Kidney (tissue), 14 donors: ENCODE results near the gene GABRB1. TPM values are rescaled to one million over a fixed set of nuclear protein-coding genes. Genes with fewer than 3 reads are reported as not detected.

ENCODE experiments used
- DNase-seq, 5 donors: peaks; one replicate each; pipeline ENCODE4 v3.0.0-alpha.2; 2013 to 2020
- FAIRE-seq: peaks from 2 replicates; lab custom pipeline; 2012; peaks lifted over from hg19 to GRCh38; lab: Jason Lieb, UNC
- H3K27ac ChIP-seq, 2 donors: one replicate each; pipeline ENCODE4 v1.7.0; 2013; ENCODE audit warnings: low read depth in 2 of 2, low read length in 2 of 2, inconsistent platforms in 1 of 2
- H3K27me3 ChIP-seq: one replicate; pipeline ENCODE4 v1.7.1; 2013; ENCODE audit warnings: low read length, inconsistent platforms; ENCODE audit not compliant: control insufficient read depth, insufficient read depth
- H3K36me3 ChIP-seq, 3 donors: one replicate each; pipeline versions ENCODE4 v1.7.0 to v1.7.1; 2013; ENCODE audit warnings: low read length in 3 of 3, control low read depth in 1 of 3, inconsistent platforms in 1 of 3; ENCODE audit not compliant: insufficient read depth in 3 of 3, control insufficient read depth in 2 of 3
- H3K4me1 ChIP-seq, 3 donors: one replicate each; pipeline versions ENCODE4 v1.7.0 to v1.7.1; 2013; ENCODE audit warnings: low read length in 3 of 3, inconsistent platforms in 1 of 3, low read depth in 1 of 3; ENCODE audit not compliant: control insufficient read depth in 2 of 3, insufficient read depth in 2 of 3
- H3K4me3 ChIP-seq, 3 donors: one replicate each; pipeline versions ENCODE4 v1.7.0 to v1.8.1; 2013; ENCODE audit warnings: low read length in 3 of 3, control low read depth in 1 of 3, inconsistent platforms in 1 of 3
- H3K9ac ChIP-seq, 3 donors: one replicate each; pipeline versions ENCODE4 v1.7.0 to v1.7.1; 2013; ENCODE audit warnings: low read length in 3 of 3, control low read depth in 1 of 3, inconsistent platforms in 1 of 3
- H3K9me3 ChIP-seq, 3 donors: one replicate each; pipeline versions ENCODE4 v1.7.0 to v1.7.1; 2013; ENCODE audit warnings: low read length in 3 of 3, control low read depth in 1 of 3, inconsistent platforms in 1 of 3; ENCODE audit not compliant: control insufficient read depth in 2 of 3, insufficient read depth in 1 of 3
- intact Hi-C: fragments of 100-400 bp; cut with DNase I; formaldehyde crosslinking; loops from one replicate; pipeline ENCODE4 v1.11.1; 2022
- polyA plus RNA-seq: library from polyadenylated mRNA; stranded (reverse); fragments of 350-450 nt; fragmentation: Illumina TruSeq; extraction: RNeasy Lipid Tissue Mini Kit (QIAGEN cat#74804); gene quantifications from one replicate; pipeline ENCODE4 v1.2.3, GENCODE V29; 2014; ENCODE audit warnings: low read depth, low replicate concordance; ENCODE audit not compliant: insufficient read depth
- total RNA-seq: library from RNA; stranded (reverse); fragmentation: NEBNext Ultra II Directional; extraction: Animal tissue kit (Norgen Biotek cat#: 25700); gene quantifications from one replicate; pipeline ENCODE4 v1.2.1, GENCODE V29; 2021
- TF ChIP-seq, protein P1 (sequence below): IDR thresholded peaks from 3 replicates; pipeline ENCODE4 v1.5.1; 2012; ENCODE audit warnings: mild to moderate bottlenecking, moderate library complexity, borderline replicate concordance; ENCODE audit not compliant: insufficient read depth; ENCODE audit errors: extremely low read depth
- donor health status: control.
- donor health status: control.
- donor health status: control.
- donor health status: control.
- donor health status: control.
- donor health status: DM: yes; HTN: yes; CAD: no.
- donor health status: Normal renal cell carcinoma (clear cell type).

GABRB1 gene
- total and polyA plus RNA-seq, 2 donors from 2014 or later, result 0.79 to 0.82 TPM

DNA sequence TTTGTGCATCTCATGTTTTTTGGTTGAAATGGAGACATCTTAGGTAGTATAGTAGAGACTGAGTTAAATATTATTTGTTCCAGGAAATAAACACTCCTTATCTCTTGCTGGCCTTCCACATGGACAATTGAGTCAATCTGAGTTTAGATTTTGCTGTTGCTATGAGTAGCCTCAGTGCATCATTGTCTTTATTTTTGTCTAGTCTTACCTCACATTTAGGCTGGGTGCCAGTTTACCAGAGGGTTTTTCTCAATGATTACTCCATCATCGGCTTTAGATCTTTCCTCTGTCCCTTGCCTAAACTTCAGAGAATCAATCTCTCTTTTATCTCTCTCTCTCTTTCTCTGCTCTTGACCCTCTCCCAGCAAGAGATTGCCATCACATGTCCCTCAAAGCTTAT lies 73.6 kb downstream of the GABRB1 start:
- H3K9me3 ChIP-seq, result no peaks in the 10 kb centered on the region
- no peak for FAIRE-seq
- no peaks in the 10 kb centered on the region for H3K27me3 ChIP-seq
- no peak overlapping the region for H3K4me3 ChIP-seq
- H3K9ac ChIP-seq, result no peak overlapping the region
- no peaks in the 10 kb centered on the region for H3K36me3 ChIP-seq
- intact Hi-C loops, result no loop called here
- DNase-seq, result no peak
- H3K27ac ChIP-seq, result no peak overlapping the region
- no peaks in the 10 kb centered on the region for H3K4me1 ChIP-seq
- TF ChIP-seq, protein P1, sequence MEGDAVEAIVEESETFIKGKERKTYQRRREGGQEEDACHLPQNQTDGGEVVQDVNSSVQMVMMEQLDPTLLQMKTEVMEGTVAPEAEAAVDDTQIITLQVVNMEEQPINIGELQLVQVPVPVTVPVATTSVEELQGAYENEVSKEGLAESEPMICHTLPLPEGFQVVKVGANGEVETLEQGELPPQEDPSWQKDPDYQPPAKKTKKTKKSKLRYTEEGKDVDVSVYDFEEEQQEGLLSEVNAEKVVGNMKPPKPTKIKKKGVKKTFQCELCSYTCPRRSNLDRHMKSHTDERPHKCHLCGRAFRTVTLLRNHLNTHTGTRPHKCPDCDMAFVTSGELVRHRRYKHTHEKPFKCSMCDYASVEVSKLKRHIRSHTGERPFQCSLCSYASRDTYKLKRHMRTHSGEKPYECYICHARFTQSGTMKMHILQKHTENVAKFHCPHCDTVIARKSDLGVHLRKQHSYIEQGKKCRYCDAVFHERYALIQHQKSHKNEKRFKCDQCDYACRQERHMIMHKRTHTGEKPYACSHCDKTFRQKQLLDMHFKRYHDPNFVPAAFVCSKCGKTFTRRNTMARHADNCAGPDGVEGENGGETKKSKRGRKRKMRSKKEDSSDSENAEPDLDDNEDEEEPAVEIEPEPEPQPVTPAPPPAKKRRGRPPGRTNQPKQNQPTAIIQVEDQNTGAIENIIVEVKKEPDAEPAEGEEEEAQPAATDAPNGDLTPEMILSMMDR, result no peak

DNA sequence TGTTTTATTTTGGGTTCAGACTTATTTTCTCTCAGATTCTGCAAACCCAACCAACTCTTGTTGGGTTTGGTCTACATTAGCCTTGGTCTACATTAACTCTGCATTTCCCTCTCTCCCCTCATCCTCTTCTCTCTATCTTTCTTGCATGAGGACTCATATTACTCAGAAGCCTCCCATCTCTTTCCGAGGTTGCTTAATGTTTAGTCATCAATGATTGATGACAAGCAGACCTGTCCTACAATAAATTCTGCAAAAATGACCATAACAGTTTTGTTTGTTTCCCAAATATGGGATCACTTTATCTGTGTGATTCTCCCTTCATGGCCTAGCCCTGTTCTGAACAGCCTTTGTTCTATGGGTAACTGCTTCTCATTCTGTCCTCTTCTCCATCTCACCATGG lies 75.2 kb downstream of the GABRB1 start:
- H3K27me3 ChIP-seq, result no peaks in the 10 kb centered on the region
- FAIRE-seq, result no peak
- TF ChIP-seq, protein P1, result no peak
- no peak overlapping the region for H3K4me3 ChIP-seq
- H3K27ac ChIP-seq, result no peak overlapping the region
- H3K36me3 ChIP-seq, result no peaks in the 10 kb centered on the region
- no peak for DNase-seq
- H3K9me3 ChIP-seq, result no peaks in the 10 kb centered on the region
- no peak overlapping the region for H3K9ac ChIP-seq
- intact Hi-C loops, result no loop called here
- H3K4me1 ChIP-seq, result no peaks in the 10 kb centered on the region

DNA sequence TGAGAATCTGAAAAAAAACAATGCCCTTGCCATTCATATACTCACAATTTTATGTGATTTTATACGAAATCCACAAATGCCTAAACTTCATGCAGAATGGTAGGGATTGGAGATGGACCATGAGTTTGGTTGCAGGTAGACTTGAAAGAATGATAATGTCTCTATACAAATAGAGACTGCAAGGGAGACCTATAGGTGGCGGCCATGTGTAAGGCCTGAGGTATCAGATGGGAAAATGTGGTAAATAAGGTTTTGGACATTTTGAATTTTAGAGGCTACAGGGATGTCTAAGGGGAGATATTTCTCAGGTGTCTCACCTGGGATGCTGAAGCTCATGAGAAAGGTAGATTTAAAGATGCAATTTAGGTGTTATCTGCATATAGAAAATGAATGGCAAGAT lies 78.0 kb downstream of the GABRB1 start:
- FAIRE-seq, result no peak
- intact Hi-C loops, result no loop called here

More for the DNA sequence above, 78.0 kb downstream of the GABRB1 start:
- Histone ChIP-seq H3K36me3 (no peaks in the 10 kb centered on the region), H3K9ac (no peak overlapping the region), H3K27me3 (no peaks in the 10 kb centered on the region), H3K9me3 (no peaks in the 10 kb centered on the region), H3K4me1 (no peaks in the 10 kb centered on the region), H3K4me3 (no peak overlapping the region), H3K27ac (no peak overlapping the region)
- DNase-seq, result no peak
- TF ChIP-seq, protein P1, result no peak
